NCI-H748 (cell line): ENCODE measurements around the gene TRAF3IP1.

Source experiments
- DNase-seq: peaks from one replicate; lab custom pipeline; 2025; ENCODE audit not compliant: unreplicated experiment; lab: John Stamatoyannopoulos, UW

Gene TRAF3IP1

GRCh38 chr2:238286987-238287736 is 33.2 kb upstream of the TRAF3IP1 start:
- DNase-seq, result no peak

- peak; percentile 84 for DNase-seq
These were observed 32.3 kb upstream of the TRAF3IP1 start, which contains the start of gene PER2 for GRCh38 chr2:238287737-238288649. TSS of gene PER2 (minus strand) at chr2:238288610. CDS start at chr2:238277936, 10,674 bp downstream.

- peak; percentile 100 for DNase-seq
These were observed 31.4 kb upstream of the TRAF3IP1 start for GRCh38 chr2:238288650-238289573.

- DNase-seq, result peak; percentile 50
These were observed 30.7 kb upstream of the TRAF3IP1 start for GRCh38 chr2:238289574-238289973.

- peak; percentile 98 for DNase-seq
These were observed 30.2 kb upstream of the TRAF3IP1 start for GRCh38 chr2:238290091-238290509.

GRCh38 chr2:238290715-238291549 is 29.4 kb upstream of the TRAF3IP1 start:
- peak; percentile 32 for DNase-seq

- no peak for DNase-seq
These were observed 28.6 kb upstream of the TRAF3IP1 start for GRCh38 chr2:238291550-238292281.

GRCh38 chr2:238294046-238294392 is 26.3 kb upstream of the TRAF3IP1 start:
- no peak for DNase-seq

GRCh38 chr2:238294393-238295143 is 25.8 kb upstream of the TRAF3IP1 start:
- DNase-seq, result no peak

GRCh38 chr2:238295144-238296112 is 24.9 kb upstream of the TRAF3IP1 start:
- no peak for DNase-seq

- DNase-seq, result no peak
These were observed 23.5 kb upstream of the TRAF3IP1 start for GRCh38 chr2:238296638-238297457.

- no peak for DNase-seq
These were observed 20.5 kb upstream of the TRAF3IP1 start for GRCh38 chr2:238299803-238300202.

GRCh38 chr2:238302087-238302486 is 18.2 kb upstream of the TRAF3IP1 start:
- DNase-seq, result no peak

GRCh38 chr2:238302751-238303150 is 17.6 kb upstream of the TRAF3IP1 start:
- no peak for DNase-seq

- no peak for DNase-seq
These were observed 16.2 kb upstream of the TRAF3IP1 start for GRCh38 chr2:238304116-238304515.

GRCh38 chr2:238305092-238305862 is 15.0 kb upstream of the TRAF3IP1 start:
- DNase-seq, result no peak
